H9 (cell line): Measurements from ENCODE around the gene AKAP11. TPM values are rescaled to one million over a fixed set of nuclear protein-coding genes. Genes with fewer than 3 reads are reported as not detected.

Experiments used
- DNase-seq: peaks from one replicate; pipeline ENCODE4 v3.0.0-alpha.2; 2017
- H2AFZ ChIP-seq: one replicate; pipeline ENCODE4 v1.6.1; 2013; ENCODE audit warnings: mild to moderate bottlenecking, low read length, control low read depth, moderate library complexity
- H2AK5ac ChIP-seq: 2 replicates; pipeline ENCODE4 v1.6.1; 2013; ENCODE audit warnings: low read length, control low read depth, mixed read lengths; ENCODE audit not compliant: insufficient read length
- H2BK120ac ChIP-seq: one replicate; pipeline ENCODE4 v1.6.1; 2013; ENCODE audit warnings: low read depth, mild to moderate bottlenecking, low read length, control low read depth, inconsistent platforms; ENCODE audit not compliant: poor library complexity, severe bottlenecking
- H2BK12ac ChIP-seq: 2 replicates; pipeline ENCODE4 v1.6.1; 2013; ENCODE audit warnings: low read length, control low read depth, mixed read lengths, low read depth; ENCODE audit not compliant: insufficient read length
- H2BK15ac ChIP-seq: 2 replicates; pipeline ENCODE4 v1.6.1; 2013; ENCODE audit warnings: low read depth, low read length, control low read depth
- H2BK20ac ChIP-seq: one replicate; pipeline ENCODE4 v1.6.1; 2013; ENCODE audit warnings: low read depth, mild to moderate bottlenecking, low read length, control low read depth, inconsistent platforms; ENCODE audit not compliant: poor library complexity, severe bottlenecking
- H2BK5ac ChIP-seq: 2 replicates; pipeline ENCODE4 v1.6.1; 2013; ENCODE audit warnings: low read length, control low read depth, mixed read lengths; ENCODE audit not compliant: insufficient read length
- H3K14ac ChIP-seq: 2 replicates; pipeline ENCODE4 v1.6.1; 2013; ENCODE audit warnings: low read length, control low read depth; ENCODE audit not compliant: insufficient read depth
- H3K18ac ChIP-seq: 2 replicates; pipeline ENCODE4 v1.6.1; 2013; ENCODE audit warnings: low read depth, mild to moderate bottlenecking, mixed read lengths, low read length, control low read depth; ENCODE audit not compliant: insufficient read length
- H3K23ac ChIP-seq: 2 replicates; pipeline ENCODE4 v1.6.1; 2013; ENCODE audit warnings: low read length, control low read depth, mixed read lengths, low read depth; ENCODE audit not compliant: insufficient read length
- H3K23me2 ChIP-seq: 2 replicates; pipeline ENCODE4 v1.6.1; 2013; ENCODE audit warnings: low read depth, mild to moderate bottlenecking, mixed read lengths, low read length, control low read depth; ENCODE audit not compliant: insufficient read length, poor library complexity, severe bottlenecking
- H3K27ac ChIP-seq: 2 replicates; pipeline ENCODE4 v1.5.1; 2013; ENCODE audit warnings: low read length, control low read depth, mixed read lengths, low read depth; ENCODE audit not compliant: insufficient read length
- H3K27me3 ChIP-seq: 2 replicates; pipeline ENCODE4 v1.6.1; 2013; ENCODE audit warnings: low read length, control low read depth, inconsistent platforms; ENCODE audit not compliant: insufficient read depth
- H3K4ac ChIP-seq: 2 replicates; pipeline ENCODE4 v1.6.1; 2013; ENCODE audit warnings: low read depth, mild to moderate bottlenecking, control low read depth, inconsistent platforms, low read length, moderate library complexity
- H3K4me1 ChIP-seq: 2 replicates; pipeline ENCODE4 v1.6.1; 2013; ENCODE audit warnings: low read length, control low read depth, inconsistent platforms; ENCODE audit not compliant: insufficient read depth
- H3K4me2 ChIP-seq: 2 replicates; pipeline ENCODE4 v1.6.1; 2013; ENCODE audit warnings: low read length, control low read depth, mixed read lengths; ENCODE audit not compliant: insufficient read length, insufficient read depth
- H3K56ac ChIP-seq: 2 replicates; pipeline ENCODE4 v1.6.1; 2013; ENCODE audit warnings: low read depth, mild to moderate bottlenecking, mixed read lengths, low read length, control low read depth; ENCODE audit not compliant: insufficient read length
- H3K79me1 ChIP-seq: 2 replicates; pipeline ENCODE4 v1.6.1; 2013; ENCODE audit warnings: low read depth, mild to moderate bottlenecking, moderate library complexity, low read length, control low read depth, inconsistent platforms; ENCODE audit not compliant: insufficient read depth, poor library complexity, severe bottlenecking
- H3K79me2 ChIP-seq: 2 replicates; pipeline ENCODE4 v1.6.1; 2013; ENCODE audit warnings: low read length, control low read depth, inconsistent platforms; ENCODE audit not compliant: insufficient read depth
- H3K9ac ChIP-seq: 2 replicates; pipeline ENCODE4 v1.6.1; 2013; ENCODE audit warnings: low read length, control low read depth, mixed read lengths; ENCODE audit not compliant: insufficient read length; ENCODE audit errors: extremely low read depth
- H3K9me3 ChIP-seq: one replicate; pipeline ENCODE4 v1.6.1; 2013; ENCODE audit warnings: low read depth, low read length, inconsistent platforms; ENCODE audit not compliant: control insufficient read depth
- H3T11ph ChIP-seq: one replicate; pipeline ENCODE4 v1.6.1; 2013; ENCODE audit warnings: mild to moderate bottlenecking, low read length, control low read depth, inconsistent platforms
- H4K20me1 ChIP-seq: one replicate; pipeline ENCODE4 v1.6.1; 2013; ENCODE audit not compliant: control insufficient read depth, insufficient read length, insufficient read depth
- H4K5ac ChIP-seq: 2 replicates; pipeline ENCODE4 v1.6.1; 2013; ENCODE audit warnings: low read depth, mild to moderate bottlenecking, mixed read lengths, low read length, control low read depth; ENCODE audit not compliant: insufficient read length
- H4K8ac ChIP-seq: replicated peaks from 2 replicates; pipeline ENCODE4 v1.6.1; 2013; ENCODE audit warnings: low read length, control low read depth, mixed read lengths, low read depth; ENCODE audit not compliant: insufficient read length
- H4K91ac ChIP-seq: 2 replicates; pipeline ENCODE4 v1.6.1; 2013; ENCODE audit warnings: low read depth, mild to moderate bottlenecking, moderate library complexity, mixed read lengths, low read length, control low read depth; ENCODE audit not compliant: insufficient read length
- H3K27ac Mint-ChIP-seq, 3 experiments: 2 replicates in 2 of 3; 3 replicates in 1 of 3; pipeline ENCODE4 v1.8.0; 2020 to 2021; ENCODE audit warnings: mixed read lengths in 3 of 3, mild to moderate bottlenecking in 1 of 3, moderate library complexity in 1 of 3
- H3K27me3 Mint-ChIP-seq: 2 replicates; pipeline ENCODE4 v1.8.0; 2021; ENCODE audit warnings: low read depth, mild to moderate bottlenecking, moderate library complexity, mixed read lengths
- H3K36me3 Mint-ChIP-seq, 3 experiments: 2 replicates in 2 of 3; 3 replicates in 1 of 3; pipeline ENCODE4 v1.8.0; 2020 to 2021; ENCODE audit warnings: low read depth in 3 of 3, mixed read lengths in 3 of 3; ENCODE audit not compliant: insufficient read depth in 1 of 3
- H3K4me1 Mint-ChIP-seq, 2 experiments: 2 replicates each; pipeline ENCODE4 v1.8.0; 2020; ENCODE audit warnings: mixed read lengths in 2 of 2
- H3K4me3 Mint-ChIP-seq, 2 experiments: 2 replicates in 1 of 2; 3 replicates in 1 of 2; pipeline ENCODE4 v1.8.0; 2020 to 2021; ENCODE audit warnings: mild to moderate bottlenecking in 2 of 2, mixed read lengths in 2 of 2, moderate library complexity in 1 of 2
- H3K9me3 Mint-ChIP-seq, 2 experiments: 2 replicates in 1 of 2; 3 replicates in 1 of 2; pipeline ENCODE4 v1.8.0; 2020; ENCODE audit warnings: mild to moderate bottlenecking in 2 of 2, mixed read lengths in 2 of 2, moderate library complexity in 1 of 2
- WGBS: extraction: QIAGEN DNeasy Blood & Tissue Kit; methylation state at CpG from one replicate; pipeline ENCODE4 v1.1.7; 2013; ENCODE audit warnings: missing lambda C conversion rate, low lambda C conversion rate, mixed read lengths; ENCODE audit not compliant: insufficient read length; ENCODE audit errors: extremely low coverage; 5-methylcytosine and 5-hydroxymethylcytosine counted together
- total RNA-seq: library from RNA; stranded (reverse); gene quantifications from 2 replicates; pipeline ENCODE4 v1.2.1, GENCODE V29; 2021
- TF ChIP-seq, protein P1 (sequence below): fragments of 200-600 bp; sonication (generic); conservative IDR thresholded peaks from 3 replicates; pipeline ENCODE4 v1.8.0; 2021; ENCODE audit warnings: antibody characterized with exemption, mild to moderate bottlenecking

AKAP11 gene
- total RNA-seq, 1 experiment from 2014 or later, result 20.5 TPM

DNA sequence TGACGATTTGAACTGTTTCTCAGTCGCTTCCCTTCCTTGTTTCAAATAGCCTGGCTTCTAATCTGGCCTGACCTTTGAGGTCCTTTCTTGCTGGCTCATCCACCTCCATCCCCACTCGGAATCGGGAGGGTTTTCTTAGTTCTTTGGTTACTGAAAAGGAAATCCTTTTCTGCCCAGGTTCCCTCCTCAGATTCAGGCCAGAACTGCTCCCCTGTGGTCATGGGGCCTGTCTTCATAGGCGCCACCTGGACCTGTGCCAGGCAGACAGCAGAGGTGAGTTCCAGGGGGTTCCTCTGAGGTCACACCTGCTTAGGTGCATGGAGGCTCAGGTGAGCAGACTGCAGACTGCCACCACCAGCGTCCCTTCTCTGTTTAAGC lies 62.4 kb downstream of the AKAP11 start:
- Histone ChIP-seq H3K14ac (no peak overlapping the region), H3K9me3 (no peaks in the 10 kb centered on the region)

More for the DNA sequence above, 62.4 kb downstream of the AKAP11 start:
- H2BK12ac ChIP-seq, result no peak overlapping the region
- H3K4me1 Mint-ChIP-seq, result peaks cover 3 to 8% of the 10 kb centered on the region in 2 experiments
- H3K79me2 ChIP-seq, result no peaks in the 10 kb centered on the region
- H3K27ac ChIP-seq, result no peak overlapping the region
- H3K23me2 ChIP-seq, result no peaks in the 10 kb centered on the region
- H4K20me1 ChIP-seq, result no peaks in the 10 kb centered on the region
- no peak overlapping the region for H3K4me3 Mint-ChIP-seq
- H3K27me3 Mint-ChIP-seq, result no peaks in the 10 kb centered on the region
- no peak overlapping the region for H2AK5ac ChIP-seq
- H3K4me1 ChIP-seq, result no peaks in the 10 kb centered on the region; the same call in 1 of the 2 replicates
- H2AFZ ChIP-seq, result peak overlapping the region; percentile 63
- H3K56ac ChIP-seq, result no peak overlapping the region
- TF ChIP-seq, protein P1, sequence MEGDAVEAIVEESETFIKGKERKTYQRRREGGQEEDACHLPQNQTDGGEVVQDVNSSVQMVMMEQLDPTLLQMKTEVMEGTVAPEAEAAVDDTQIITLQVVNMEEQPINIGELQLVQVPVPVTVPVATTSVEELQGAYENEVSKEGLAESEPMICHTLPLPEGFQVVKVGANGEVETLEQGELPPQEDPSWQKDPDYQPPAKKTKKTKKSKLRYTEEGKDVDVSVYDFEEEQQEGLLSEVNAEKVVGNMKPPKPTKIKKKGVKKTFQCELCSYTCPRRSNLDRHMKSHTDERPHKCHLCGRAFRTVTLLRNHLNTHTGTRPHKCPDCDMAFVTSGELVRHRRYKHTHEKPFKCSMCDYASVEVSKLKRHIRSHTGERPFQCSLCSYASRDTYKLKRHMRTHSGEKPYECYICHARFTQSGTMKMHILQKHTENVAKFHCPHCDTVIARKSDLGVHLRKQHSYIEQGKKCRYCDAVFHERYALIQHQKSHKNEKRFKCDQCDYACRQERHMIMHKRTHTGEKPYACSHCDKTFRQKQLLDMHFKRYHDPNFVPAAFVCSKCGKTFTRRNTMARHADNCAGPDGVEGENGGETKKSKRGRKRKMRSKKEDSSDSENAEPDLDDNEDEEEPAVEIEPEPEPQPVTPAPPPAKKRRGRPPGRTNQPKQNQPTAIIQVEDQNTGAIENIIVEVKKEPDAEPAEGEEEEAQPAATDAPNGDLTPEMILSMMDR, result no peak
- H3K4me2 ChIP-seq, result no peak overlapping the region
- no peak overlapping the region for H3T11ph ChIP-seq
- H2BK20ac ChIP-seq, result no peak overlapping the region
- no peaks in the 10 kb centered on the region for H3K27me3 ChIP-seq
- no peak overlapping the region for H3K23ac ChIP-seq
- no peak overlapping the region for H4K91ac ChIP-seq
- H3K9me3 Mint-ChIP-seq, result no peaks in the 10 kb centered on the region
- H2BK120ac ChIP-seq, result no peak overlapping the region
- H3K79me1 ChIP-seq, result no peaks in the 10 kb centered on the region
- H3K27ac Mint-ChIP-seq, result no peak overlapping the region; a peak in 2 of 7 replicates
- no peak overlapping the region for H3K18ac ChIP-seq
- no CpG with 5 or more reads among the region's 6 CpGs for WGBS
- H4K5ac ChIP-seq, result no peak overlapping the region
- no peak for DNase-seq
- H2BK5ac ChIP-seq, result no peak overlapping the region
- no peaks in the 10 kb centered on the region for H3K36me3 Mint-ChIP-seq
- H2BK15ac ChIP-seq, result no peak overlapping the region
- no peak overlapping the region for H3K4ac ChIP-seq
- no peak overlapping the region for H3K9ac ChIP-seq
- H4K8ac ChIP-seq, result no peak overlapping the region
